GM18868 (cell line): ENCODE results near the gene IL36B.

ENCODE experiments used
- ATAC-seq: cut with Tn5 transposase; IDR thresholded peaks from one replicate; pipeline ENCODE4 v1.9.1; 2021; ENCODE audit warnings: mild to moderate bottlenecking, moderate library complexity; ENCODE audit not compliant: unreplicated experiment

Gene IL36B

GRCh38 chr2:113056521-113056920 lies 3.9 kb upstream of the IL36B start:
- ATAC-seq = no peak

- no peak for ATAC-seq
Observed at GRCh38 chr2:113054066-113054465, 1.4 kb upstream of the IL36B start.

GRCh38 chr2:113053666-113054065 lies 999 bp upstream of the IL36B start:
- ATAC-seq = no peak

GRCh38 chr2:113050921-113051895 lies 1.5 kb downstream of the IL36B start:
- no peak for ATAC-seq

GRCh38 chr2:113046465-113046864 lies 6.2 kb downstream of the IL36B start:
- ATAC-seq = no peak

GRCh38 chr2:113041871-113042270 lies 10.8 kb downstream of the IL36B start:
- no peak for ATAC-seq

GRCh38 chr2:113039719-113040118 lies 12.9 kb downstream of the IL36B start:
- no peak for ATAC-seq

GRCh38 chr2:113039158-113039557 lies 13.5 kb downstream of the IL36B start:
- ATAC-seq = no peak

GRCh38 chr2:113038291-113038690 lies 14.4 kb downstream of the IL36B start:
- ATAC-seq = no peak

GRCh38 chr2:113036763-113037162 lies 15.9 kb downstream of the IL36B start:
- ATAC-seq = no peak

GRCh38 chr2:113034016-113034415 lies 18.7 kb downstream of the IL36B start:
- no peak for ATAC-seq

GRCh38 chr2:113032737-113033136 lies 19.9 kb downstream of the IL36B start:
- ATAC-seq = no peak

- ATAC-seq = no peak
Observed at GRCh38 chr2:113028112-113028511, 24.6 kb downstream of the IL36B start.

GRCh38 chr2:113027691-113028090 lies 25.0 kb downstream of the IL36B start:
- no peak for ATAC-seq

- ATAC-seq = no peak
Observed at GRCh38 chr2:113025737-113026136, 26.9 kb downstream of the IL36B start.

- ATAC-seq = no peak
Observed at GRCh38 chr2:113024764-113025163, 27.9 kb downstream of the IL36B start.

- ATAC-seq = no peak
Observed at GRCh38 chr2:113021312-113021711, 31.4 kb downstream of the IL36B start.

- ATAC-seq = no peak
Observed at GRCh38 chr2:113018509-113018908, 34.2 kb downstream of the IL36B start.

- ATAC-seq = no peak
Observed at GRCh38 chr2:113015655-113016054, 37.0 kb downstream of the IL36B start.

- no peak for ATAC-seq
Observed at GRCh38 chr2:113015042-113015441, 37.6 kb downstream of the IL36B start.

- ATAC-seq = no peak
Observed at GRCh38 chr2:113014067-113014466, 38.6 kb downstream of the IL36B start.

- ATAC-seq = no peak
Observed at GRCh38 chr2:113013336-113013661, 39.4 kb downstream of the IL36B start.
